Measurements from ENCODE around the gene SPSB4. TPM values are rescaled to one million over a fixed set of nuclear protein-coding genes. Genes with fewer than 3 reads are reported as not detected.

SPSB4 gene
- total RNA-seq, 1 experiment from 2014 or later, result 0.05 TPM

DNA sequence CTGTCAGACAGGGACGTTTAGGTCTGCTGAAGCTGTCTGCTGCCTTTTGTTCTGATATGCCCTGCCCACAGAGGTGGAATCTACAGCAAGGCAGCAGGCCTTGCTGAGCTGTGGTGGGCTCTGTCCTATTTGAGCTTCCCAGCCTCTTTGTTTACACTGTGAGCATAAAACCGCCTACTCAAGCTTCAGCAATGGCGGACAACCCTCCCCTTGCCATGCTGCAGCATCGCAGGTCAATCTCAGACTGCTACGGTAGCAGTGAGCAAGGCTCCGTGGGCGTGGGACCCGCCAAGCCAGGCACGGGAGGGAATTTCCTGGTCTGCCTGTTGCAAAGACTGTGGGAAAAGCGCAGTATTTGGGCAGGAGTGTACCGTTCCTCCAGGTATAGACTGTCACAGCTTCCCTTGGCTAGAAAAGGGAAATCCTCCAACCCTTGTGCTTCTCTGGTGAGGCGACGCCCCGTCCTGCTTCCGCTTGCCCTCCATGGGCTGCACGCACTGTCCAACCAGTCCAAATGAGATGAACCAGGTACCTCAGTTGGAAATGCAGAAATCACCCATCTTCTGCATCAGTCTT is 71.4 kb downstream of the SPSB4 start:
- H3K4me1 ChIP-seq (ENCODE audit: control insufficient read depth, insufficient read depth, low read length), result no peaks in the 10 kb centered on the region
- in situ Hi-C loops (cut with HindIII; ENCODE audit: low pct_unique_long_range_greater_than_20kb, low sequenced_read_pairs) (no loop called here), intact Hi-C loops (cut with micrococcal nuclease; ENCODE audit: unreplicated experiment) (no loop called here)
- ChIA-PET CTCF (no interaction called here), POLR2A (no interaction called here)
- H3K36me3 ChIP-seq (ENCODE audit: control insufficient read depth, insufficient read depth, low read length), result no peaks in the 10 kb centered on the region
- peaks cover 2% of the 10 kb centered on the region for H3K27me3 ChIP-seq (ENCODE audit: control insufficient read depth, insufficient read depth, low read length)
- DNase-seq (ENCODE audit: low read depth, low spot score), result no peak
- H3K9me3 ChIP-seq (ENCODE audit: control insufficient read depth, insufficient read depth, low read depth, low read length), result no peaks in the 10 kb centered on the region
- BruUV-seq (replicated peaks), result no TSS peak
- TF ChIP-seq, protein P1, sequence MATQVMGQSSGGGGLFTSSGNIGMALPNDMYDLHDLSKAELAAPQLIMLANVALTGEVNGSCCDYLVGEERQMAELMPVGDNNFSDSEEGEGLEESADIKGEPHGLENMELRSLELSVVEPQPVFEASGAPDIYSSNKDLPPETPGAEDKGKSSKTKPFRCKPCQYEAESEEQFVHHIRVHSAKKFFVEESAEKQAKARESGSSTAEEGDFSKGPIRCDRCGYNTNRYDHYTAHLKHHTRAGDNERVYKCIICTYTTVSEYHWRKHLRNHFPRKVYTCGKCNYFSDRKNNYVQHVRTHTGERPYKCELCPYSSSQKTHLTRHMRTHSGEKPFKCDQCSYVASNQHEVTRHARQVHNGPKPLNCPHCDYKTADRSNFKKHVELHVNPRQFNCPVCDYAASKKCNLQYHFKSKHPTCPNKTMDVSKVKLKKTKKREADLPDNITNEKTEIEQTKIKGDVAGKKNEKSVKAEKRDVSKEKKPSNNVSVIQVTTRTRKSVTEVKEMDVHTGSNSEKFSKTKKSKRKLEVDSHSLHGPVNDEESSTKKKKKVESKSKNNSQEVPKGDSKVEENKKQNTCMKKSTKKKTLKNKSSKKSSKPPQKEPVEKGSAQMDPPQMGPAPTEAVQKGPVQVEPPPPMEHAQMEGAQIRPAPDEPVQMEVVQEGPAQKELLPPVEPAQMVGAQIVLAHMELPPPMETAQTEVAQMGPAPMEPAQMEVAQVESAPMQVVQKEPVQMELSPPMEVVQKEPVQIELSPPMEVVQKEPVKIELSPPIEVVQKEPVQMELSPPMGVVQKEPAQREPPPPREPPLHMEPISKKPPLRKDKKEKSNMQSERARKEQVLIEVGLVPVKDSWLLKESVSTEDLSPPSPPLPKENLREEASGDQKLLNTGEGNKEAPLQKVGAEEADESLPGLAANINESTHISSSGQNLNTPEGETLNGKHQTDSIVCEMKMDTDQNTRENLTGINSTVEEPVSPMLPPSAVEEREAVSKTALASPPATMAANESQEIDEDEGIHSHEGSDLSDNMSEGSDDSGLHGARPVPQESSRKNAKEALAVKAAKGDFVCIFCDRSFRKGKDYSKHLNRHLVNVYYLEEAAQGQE (IDR thresholded peaks at IDR 0.05; ENCODE audit: insufficient read depth in 1 of 2, low read depth in 2 of 2, low read length in 1 of 2), result no peak
- TF ChIP-seq TCF7L2 (IDR thresholded peaks at IDR 0.05; ENCODE audit: low read depth, low read length) (no peak), CTCF (IDR thresholded peaks at IDR 0.05) (no peak), SIN3A (IDR thresholded peaks at IDR 0.05; ENCODE audit: borderline replicate concordance, insufficient read depth, low read depth, low read length) (no peak), POLR2AphosphoS5 (IDR thresholded peaks at IDR 0.05; ENCODE audit: low read depth, low read length) (no peak)
- H3K27ac ChIP-seq (ENCODE audit: low read length), result no peak overlapping the region
- H3K4me3 ChIP-seq (ENCODE audit: low read depth in 2 of 2, low read length in 2 of 2), result no peak overlapping the region
- no peak for ATAC-seq

- Histone ChIP-seq H3K27ac (ENCODE audit: low read length) (no peak overlapping the region), H3K4me1 (ENCODE audit: control insufficient read depth, insufficient read depth, low read length) (no peaks in the 10 kb centered on the region), H3K36me3 (ENCODE audit: control insufficient read depth, insufficient read depth, low read length) (no peaks in the 10 kb centered on the region), H3K27me3 (ENCODE audit: control insufficient read depth, insufficient read depth, low read length) (peaks cover 2% of the 10 kb centered on the region), H3K4me3 (ENCODE audit: low read depth in 2 of 2, low read length in 2 of 2) (no peak overlapping the region), H3K9me3 (ENCODE audit: control insufficient read depth, insufficient read depth, low read depth, low read length) (no peaks in the 10 kb centered on the region)
- no TSS peak for BruUV-seq (replicated peaks)
- ATAC-seq (no peak), DNase-seq (ENCODE audit: low read depth, low spot score) (no peak)
- ChIA-PET CTCF (no interaction called here), POLR2A (no interaction called here)
- no peak for TF ChIP-seq SIN3A (IDR thresholded peaks at IDR 0.05; ENCODE audit: borderline replicate concordance, insufficient read depth, low read depth, low read length)
- no peak for TF ChIP-seq TCF7L2 (IDR thresholded peaks at IDR 0.05; ENCODE audit: low read depth, low read length)
- no peak for TF ChIP-seq CTCF (IDR thresholded peaks at IDR 0.05)
- no peak for TF ChIP-seq POLR2AphosphoS5 (IDR thresholded peaks at IDR 0.05; ENCODE audit: low read depth, low read length)
- TF ChIP-seq, protein P1 (IDR thresholded peaks at IDR 0.05; ENCODE audit: insufficient read depth in 1 of 2, low read depth in 2 of 2, low read length in 1 of 2), result no peak
- intact Hi-C loops (cut with micrococcal nuclease; ENCODE audit: unreplicated experiment) (no loop called here), in situ Hi-C loops (cut with HindIII; ENCODE audit: low pct_unique_long_range_greater_than_20kb, low sequenced_read_pairs) (no loop called here)
These were observed 72.7 kb downstream of the SPSB4 start for GRCh38 chr3:141123677-141124410.
